Right ventricle myocardium inferior (tissue), 1 donor: ENCODE results near the gene SCAPER. TPM values are rescaled to one million over a fixed set of nuclear protein-coding genes. Genes with fewer than 3 reads are reported as not detected.
"Not testable (repeated sequence)": the region's sequence is repeated elsewhere in the genome, so short reads cannot be mapped to it uniquely, and the experiment has no call there.

Source experiments
- ATAC-seq: fragments of 200-7000 bp; cut with Tn5 transposase; one replicate; pipeline ENCODE4 v1.9.1; 2020; ENCODE audit warnings: mild to moderate bottlenecking, moderate library complexity
- DNase-seq: peaks from one replicate; pipeline ENCODE4 v3.0.0; 2021; ENCODE audit errors: missing footprints
- intact Hi-C: fragments of 100-400 bp; cut with DNase I; formaldehyde crosslinking; loops from one replicate; pipeline ENCODE4 v1.11.0; 2022
- total RNA-seq: library from RNA; stranded (reverse); fragmentation: NEBNext Ultra II Directional; extraction: Animal tissue kit (Norgen Biotek cat#: 25700); gene quantifications from one replicate; pipeline ENCODE4 v1.2.1, GENCODE V29; 2021
- donor health status: DM: no; HTN: yes; CAD: no; lungs with severe emphysema.

SCAPER gene
- total RNA-seq, 1 donor from 2014 or later, result 47.6 TPM

DNA sequence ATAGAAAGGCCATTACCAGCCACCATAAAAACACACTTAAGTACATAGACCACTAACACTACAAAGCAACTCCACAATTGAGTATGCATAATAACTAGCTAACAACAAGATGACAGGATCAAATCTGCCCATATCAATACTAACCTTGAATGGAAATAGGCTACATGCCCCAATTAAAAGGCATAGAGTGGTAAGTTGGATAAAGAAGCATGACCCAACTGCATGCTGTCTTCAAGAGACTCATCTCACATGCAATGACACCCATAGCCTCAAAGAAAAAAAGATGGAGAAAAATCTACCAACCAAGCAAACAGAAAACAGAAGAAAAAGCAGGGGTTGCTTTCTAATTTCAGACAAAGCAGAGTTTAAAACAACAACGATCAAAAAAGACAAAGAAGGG lies 349.9 kb downstream of the SCAPER start:
- intact Hi-C loops, result no loop called here
- ATAC-seq (no peak), DNase-seq (no peak)

DNA sequence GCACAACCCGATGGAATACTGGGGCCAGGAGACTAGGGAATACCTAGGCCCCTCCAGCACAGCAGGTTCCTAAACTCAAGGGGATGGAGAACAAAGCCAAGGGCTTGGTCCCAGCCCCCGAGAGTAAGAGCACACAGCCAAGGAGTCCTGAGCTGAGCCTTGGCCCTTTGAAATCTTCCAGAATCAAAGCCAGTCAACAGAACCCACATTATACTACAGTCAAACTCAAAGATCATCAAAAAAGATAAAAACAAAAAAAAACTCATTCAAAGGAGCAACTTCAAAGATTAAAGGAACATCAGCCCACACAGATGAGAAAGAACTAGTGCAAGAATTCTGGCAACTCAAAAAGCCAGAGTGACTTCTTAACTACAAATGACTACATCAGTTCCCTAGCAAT lies 351.6 kb downstream of the SCAPER start:
- intact Hi-C loops, result no loop called here
- ATAC-seq, result no peak
- no peak for DNase-seq

DNA sequence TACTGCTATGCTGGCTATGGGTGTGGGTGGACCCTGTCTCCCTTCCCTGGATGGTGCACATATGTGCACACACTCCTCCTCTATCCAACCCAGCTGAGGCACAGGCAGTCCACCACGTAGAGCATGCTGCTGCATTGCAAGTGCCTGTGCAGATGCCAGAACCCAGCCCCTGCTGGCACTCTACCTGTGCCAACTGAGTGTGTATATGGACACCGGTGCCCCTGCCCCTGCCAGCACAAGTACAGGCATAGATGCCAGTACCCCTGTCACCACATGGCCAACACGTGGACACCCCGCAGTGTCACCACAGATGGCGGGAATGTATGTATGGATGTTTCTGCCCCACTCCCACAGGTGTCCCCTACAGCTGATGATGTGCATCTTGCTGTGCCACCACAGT lies 352.0 kb downstream of the SCAPER start:
- ATAC-seq (no peak), DNase-seq (no peak)
- intact Hi-C loops, result no loop called here

DNA sequence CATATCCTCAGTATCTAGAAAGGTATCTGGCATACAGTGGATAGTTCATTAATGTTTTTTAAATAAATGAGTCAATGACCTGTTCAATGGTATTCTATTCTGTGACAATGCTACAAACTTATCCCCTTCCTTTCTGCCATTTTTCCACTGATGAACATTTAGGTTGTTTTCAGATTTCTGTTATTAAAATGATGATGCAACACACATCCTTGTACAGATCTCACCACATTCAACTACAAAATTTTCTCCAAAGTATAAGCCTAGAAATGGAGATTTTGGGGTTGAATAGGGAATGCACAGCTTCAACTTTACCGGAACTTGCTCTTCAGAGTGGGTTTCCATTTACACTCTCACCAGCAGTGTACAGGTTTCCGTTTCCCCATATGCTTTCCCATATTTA lies 358.3 kb downstream of the SCAPER start:
- intact Hi-C loops, result no loop called here
- DNase-seq (no peak), ATAC-seq (no peak)

DNA sequence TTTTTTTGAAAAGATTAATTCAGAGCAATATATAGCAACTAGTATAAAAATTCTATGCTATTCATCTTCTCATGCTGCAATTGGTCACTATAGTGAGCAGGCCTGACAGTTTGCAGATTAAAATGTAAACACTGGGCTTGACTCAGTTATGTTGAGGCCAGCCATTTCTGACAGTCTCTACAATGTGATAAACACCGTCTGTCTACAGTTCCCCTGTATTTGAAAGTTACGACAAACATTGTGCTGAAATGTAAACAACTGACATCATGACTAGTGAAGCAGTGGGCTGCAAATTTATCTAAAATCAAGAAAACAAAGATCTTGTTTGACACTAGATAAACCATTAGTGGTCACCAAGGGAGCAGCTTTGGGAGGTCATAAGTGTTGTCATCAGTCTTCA lies 371.1 kb downstream of the SCAPER start:
- intact Hi-C loops, result no loop called here
- no peak for ATAC-seq
- DNase-seq, result no peak

DNA sequence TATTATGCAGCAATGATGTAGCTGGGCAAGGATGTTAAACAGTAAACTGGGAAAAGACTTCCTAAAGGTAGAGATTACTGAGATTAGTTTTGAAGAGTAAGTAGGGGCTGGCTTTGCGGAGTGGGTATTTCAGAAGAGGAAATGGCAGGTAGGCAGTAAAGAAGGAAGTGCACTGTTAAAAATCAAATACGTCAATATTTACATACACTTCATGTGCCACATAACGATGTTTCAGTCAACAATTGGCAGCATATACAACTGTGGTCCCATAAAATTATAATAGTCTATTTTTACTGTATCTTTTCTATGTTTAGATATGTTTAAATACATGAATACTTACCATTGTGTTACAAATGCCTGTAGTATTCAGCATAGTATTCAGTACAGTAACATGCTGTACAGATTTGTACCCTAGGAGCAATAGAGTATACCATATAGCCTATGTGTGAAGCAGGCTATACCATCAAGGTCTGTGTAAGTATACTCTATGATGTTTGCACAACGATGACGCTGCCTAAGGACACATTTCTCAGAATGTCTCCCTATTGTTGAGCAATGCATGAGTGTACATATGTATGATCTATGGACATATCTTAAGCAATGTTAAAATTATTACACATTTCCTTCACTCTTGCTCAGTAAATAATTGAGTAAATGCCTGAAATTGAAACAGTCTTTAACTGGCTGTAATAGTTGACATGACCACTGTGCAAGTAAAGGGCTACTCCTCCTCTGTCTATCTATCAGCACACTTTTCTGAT lies 371.9 kb downstream of the SCAPER start:
- DNase-seq (no peak), ATAC-seq (no peak)
- intact Hi-C loops, result no loop called here

DNA sequence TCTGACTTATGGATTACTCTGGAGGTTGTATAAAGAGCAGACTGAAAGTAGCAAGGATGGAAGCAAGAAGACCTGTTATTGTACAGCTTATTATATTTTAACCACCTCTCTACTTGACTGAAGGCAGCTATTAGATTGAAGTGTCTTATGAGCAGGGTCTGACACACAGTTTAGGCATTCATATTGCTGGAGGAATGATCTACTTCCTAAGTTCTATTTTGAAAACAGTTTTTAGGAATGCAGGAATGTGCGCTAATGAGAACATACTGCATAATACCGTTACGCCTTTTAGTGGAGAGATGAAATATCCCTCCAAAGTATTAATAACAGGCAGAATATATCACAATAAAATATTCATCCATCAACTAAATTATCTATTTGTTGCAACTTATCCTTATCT lies 375.2 kb downstream of the SCAPER start:
- ATAC-seq (no peak), DNase-seq (no peak)

DNA sequence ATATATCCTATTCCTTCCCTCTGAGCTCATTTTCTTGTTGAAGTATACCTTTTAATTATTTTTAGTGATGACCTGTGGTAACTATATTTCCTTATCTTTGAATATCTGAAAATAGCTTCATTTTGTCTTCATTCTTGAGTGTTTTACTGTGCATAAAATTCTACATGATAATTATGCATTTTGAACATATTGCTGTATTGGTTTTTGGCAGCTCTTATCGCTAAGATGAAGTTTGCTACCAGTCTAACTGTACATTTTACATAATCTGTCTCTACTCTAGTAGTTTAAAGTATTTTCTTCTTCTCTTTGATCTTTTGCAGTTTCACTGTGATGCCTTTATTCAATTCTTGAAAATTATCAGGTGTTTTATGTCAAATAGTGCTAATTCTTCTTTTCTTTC lies 379.0 kb downstream of the SCAPER start:
- no peak for ATAC-seq
- intact Hi-C loops, result no loop called here
- no peak for DNase-seq

More for the DNA sequence above, 375.2 kb downstream of the SCAPER start:
- intact Hi-C loops, result no loop called here

DNA sequence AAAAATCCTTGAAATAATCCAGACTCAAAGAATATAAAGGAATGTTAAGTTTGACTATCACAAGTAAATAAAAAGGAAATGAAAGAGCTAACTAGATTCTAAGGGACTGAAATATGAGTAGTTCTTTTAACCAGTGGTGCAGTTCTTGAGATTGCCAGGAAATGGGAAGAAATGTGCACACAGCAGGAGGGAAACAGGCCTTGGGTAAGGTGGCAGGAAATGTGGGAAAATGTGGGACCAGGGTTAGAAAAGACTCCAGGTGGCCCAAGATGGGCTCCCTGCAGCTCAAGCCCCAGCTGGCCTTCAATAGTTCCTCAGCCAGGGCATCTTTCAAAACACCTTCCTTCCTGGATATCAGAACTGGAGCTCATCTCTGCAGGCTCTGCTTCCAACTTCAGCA lies 387.2 kb downstream of the SCAPER start:
- DNase-seq, result no peak

DNA sequence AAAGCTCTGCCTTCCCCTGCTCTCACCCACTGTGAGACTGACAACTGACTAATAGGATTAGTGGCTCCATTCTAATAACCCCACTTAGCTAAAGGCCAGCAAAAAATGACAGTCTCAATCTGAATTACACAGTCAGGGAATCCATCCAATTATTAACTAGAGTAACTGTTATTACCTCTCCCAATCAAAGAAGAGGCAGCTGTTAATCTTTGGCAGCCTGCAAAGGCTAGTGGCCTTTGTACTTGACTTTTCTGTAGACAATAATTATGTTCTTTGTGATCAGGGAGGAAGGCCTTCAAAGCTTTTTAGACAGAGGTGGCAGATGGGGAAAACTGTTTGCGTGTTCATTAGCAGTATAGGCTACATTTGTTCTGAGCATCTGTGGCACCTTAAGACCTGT lies 390.9 kb downstream of the SCAPER start:
- intact Hi-C loops, result no loop called here
- DNase-seq (no peak), ATAC-seq (no peak)

More for the DNA sequence above, 387.2 kb downstream of the SCAPER start:
- intact Hi-C loops, result no loop called here
- no peak for ATAC-seq

DNA sequence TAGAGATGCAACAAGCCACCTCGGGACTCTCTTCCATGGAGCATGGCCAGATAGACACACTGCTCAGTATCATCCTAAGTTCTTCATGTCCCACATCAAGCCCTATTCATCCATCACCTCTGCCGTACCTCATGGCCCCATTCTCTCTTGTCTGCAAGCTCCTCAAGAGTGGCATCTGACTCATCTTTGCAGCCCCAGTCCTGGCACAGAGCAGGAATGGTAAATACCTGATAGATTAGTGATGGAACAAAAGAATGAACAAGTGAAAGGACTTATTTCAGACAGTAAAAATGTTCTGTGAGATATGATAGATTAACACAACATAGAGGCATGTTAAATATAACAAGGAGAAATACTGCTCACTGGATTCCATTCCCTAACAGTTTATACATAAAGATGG lies 392.2 kb downstream of the SCAPER start:
- DNase-seq, result no peak
- intact Hi-C loops, result no loop called here
- ATAC-seq, result no peak

DNA sequence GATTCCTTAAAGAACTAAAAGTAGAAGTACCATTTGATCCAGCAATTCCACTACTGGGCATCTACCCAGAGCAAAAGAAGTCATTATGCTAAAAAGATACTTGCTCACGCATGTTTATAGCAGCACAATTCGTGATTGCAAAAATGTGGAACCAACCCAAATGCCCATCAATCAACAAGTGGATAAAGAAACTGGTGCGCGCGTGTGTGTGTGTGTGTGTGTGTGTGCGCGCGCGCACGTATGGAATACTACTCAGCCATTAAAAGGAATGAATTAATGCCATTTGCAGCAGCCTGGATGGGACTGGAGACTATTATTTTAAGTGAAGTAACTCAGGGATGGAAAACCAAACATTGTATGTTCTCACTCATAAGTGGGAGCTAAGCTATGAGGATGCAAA lies 394.5 kb downstream of the SCAPER start:
- DNase-seq, ATAC-seq, intact Hi-C loops: not testable (repeated sequence)

DNA sequence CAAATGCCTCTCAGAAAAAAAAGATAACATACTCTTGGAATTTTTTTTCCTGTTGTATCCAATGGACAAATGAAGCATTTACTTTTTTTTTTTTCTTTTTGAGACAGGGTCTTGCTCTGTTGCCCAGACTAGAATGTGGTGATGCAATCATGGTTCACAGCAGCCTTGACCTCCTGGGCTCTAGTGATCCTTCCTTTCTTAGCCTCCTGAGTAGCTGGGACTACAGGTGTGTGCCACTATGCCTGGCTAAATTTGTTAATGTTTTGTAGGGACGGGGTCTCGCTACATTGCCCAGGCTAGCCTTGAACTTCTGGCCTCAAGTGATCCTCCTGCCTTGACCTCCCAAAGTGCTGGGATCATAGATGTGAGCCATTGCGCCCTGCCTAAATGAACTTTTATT lies 401.3 kb downstream of the SCAPER start:
- ATAC-seq (no peak), DNase-seq (no peak)
- intact Hi-C loops, result no loop called here

DNA sequence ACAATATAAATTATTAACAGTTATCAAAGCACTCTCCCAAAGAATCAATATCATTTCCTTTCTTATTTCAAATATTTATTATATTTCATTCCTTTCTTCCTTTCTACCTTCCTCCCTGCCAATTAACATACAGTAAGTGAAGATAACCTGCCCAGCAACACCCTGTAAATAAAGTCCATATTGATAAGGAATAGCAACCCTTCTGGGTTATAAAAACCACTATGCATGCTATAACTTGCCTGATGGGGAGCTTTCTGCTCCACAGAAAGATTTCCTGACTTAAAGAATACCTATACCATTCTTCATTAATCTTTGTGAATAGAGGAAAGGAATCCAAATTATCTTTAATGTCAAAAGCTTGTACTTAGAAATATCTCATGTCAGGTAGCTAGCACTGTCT lies 402.0 kb downstream of the SCAPER start:
- no peak for ATAC-seq
- intact Hi-C loops, result no loop called here
- DNase-seq, result no peak

DNA sequence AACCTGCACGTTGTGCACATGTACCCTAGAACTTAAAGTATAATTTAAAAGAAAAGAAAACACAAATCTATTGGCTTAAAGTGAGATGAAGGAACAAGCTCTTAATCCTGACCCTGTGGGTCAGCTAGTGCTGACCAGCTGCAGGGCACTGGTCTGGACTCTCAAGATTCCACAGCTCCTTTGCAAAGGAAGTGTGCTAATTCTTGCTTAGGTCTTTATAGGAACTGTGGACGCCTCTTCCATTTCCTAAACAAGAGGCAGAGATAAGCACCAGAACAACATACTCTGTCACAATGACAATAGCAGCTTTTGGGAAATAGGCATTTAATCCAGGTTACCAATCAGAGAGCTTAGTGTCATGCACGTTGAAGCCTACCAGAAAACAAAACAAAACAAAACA lies 402.5 kb downstream of the SCAPER start:
- DNase-seq, result no peak
- no peak for ATAC-seq
- intact Hi-C loops, result no loop called here

DNA sequence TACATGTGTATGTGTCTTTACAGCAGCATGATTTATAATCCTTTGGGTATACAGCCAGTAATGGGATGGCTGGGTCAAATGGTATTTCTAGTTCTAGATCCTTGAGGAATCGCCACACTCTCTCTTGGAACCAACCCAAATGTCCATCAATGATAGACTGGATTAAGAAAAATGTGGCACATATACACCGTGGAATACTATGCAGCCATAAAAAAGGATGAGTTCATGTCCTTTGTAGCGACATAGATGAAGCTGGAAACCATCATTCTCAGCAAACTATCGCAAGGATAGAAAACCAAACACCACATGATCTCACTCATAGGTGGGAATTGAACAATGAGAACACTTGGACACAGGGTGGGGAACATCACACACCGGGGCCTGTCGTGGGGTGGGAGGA lies 403.0 kb downstream of the SCAPER start:
- ATAC-seq, intact Hi-C loops, DNase-seq: not testable (repeated sequence)

DNA sequence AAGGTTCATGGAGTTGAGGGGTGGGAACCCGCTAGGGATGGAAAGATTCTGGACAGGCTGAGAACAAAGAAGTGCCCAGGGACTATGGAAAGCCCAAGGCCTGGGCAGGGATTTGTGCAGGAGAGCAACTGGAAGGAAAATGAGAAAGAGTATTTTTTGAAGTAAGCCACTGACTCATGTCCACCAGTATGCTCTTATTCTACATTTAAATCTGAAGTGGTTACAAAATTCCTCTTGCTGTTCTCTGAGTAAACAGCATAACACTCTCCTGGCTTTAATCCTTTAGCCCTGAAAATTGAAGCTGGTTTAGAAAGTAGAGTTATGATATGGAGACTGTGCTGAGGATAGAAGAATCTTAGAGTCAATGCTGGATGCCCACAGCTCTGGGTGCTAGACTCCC lies 403.4 kb downstream of the SCAPER start:
- ATAC-seq (no peak), DNase-seq (no peak)
- intact Hi-C loops, result no loop called here

DNA sequence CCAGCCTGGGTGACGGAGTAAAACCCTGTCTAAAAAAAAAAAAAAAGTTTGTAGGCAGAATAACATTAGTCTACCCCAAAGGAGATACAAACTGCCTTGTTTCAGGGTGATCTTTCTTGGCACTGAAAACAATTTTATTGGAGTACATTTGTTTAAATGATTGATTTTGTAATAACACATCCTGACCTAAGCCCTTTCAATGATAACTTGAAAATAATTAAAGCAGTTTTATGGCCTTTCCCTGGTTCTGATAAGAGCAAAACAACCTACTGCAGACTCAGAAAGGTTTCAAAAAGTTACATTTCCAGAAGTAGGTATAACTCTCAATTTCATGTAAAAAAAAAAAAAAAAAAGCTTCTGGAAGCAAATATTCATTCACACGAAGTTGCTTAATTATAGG lies 404.1 kb downstream of the SCAPER start:
- DNase-seq, result no peak
- intact Hi-C loops, result no loop called here
- no peak for ATAC-seq

DNA sequence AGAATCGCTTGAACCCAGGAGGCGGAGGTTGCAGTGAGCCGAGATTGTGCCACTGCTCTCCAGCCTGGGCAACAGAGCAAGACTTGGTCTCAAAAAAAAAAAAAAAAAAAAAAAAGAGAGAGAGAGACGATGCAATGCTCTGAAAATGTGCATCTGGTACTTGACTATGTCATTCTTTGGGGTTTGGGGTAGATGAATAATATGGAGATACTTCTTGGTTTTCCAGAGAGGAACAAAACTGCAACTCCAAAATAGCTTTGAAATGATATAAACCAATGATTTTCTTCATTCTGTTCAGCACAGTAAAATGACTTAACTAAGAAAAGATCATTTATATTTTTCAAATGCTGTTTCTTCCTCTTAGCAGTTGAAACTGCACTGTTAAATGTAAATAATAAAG lies 409.7 kb downstream of the SCAPER start:
- no peak for ATAC-seq
- no peak for DNase-seq
- intact Hi-C loops, result no loop called here

DNA sequence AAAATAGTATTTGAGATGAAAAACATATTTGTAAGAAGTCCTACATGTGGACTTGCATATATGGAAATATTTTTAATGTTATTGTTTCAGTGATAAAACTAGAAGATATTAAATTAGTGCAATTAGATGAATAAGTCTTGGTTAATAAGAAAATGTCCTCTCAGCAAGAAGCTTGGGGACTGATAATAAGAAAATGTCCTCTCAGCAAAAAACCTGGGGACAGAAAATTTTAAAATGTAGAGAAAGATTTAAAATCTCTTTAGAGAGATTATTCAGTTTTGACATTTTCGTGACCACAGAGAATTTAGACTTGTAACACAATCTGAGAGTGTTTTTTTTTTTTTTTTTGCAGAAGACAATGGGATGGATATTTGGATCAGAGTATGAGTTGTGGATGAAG lies 412.6 kb downstream of the SCAPER start:
- ATAC-seq, result no peak
- no peak for DNase-seq
- intact Hi-C loops, result no loop called here

DNA sequence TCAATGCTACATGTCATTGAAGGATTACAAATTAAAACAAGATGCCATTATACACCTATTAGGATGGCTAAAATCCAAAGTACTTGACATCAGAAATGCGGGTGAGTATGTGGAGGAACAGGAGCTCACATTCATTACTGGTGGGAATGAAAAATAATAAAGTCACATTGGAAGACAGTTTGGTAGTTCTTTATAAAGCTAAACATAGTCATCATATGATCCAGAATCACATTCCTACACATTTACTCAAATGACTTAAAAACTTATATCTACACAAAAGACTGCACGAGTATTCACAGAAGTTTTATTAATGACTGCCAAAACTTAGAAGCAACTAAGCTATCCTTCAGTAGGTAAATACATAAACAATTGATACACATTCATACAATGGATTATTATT lies 421.4 kb downstream of the SCAPER start:
- ATAC-seq, result no peak
- no peak for DNase-seq
- intact Hi-C loops, result no loop called here
